ENCODE results near the gene UBTD2. TPM values are rescaled to one million over a fixed set of nuclear protein-coding genes. Genes with fewer than 3 reads are reported as not detected.

UBTD2 gene
- total RNA-seq, 4 donors from 2014 or later, result 9.1 to 14.7 (median 12.3) TPM

- Histone ChIP-seq H3K27ac (peak overlapping the region in 2 of 4 donors; percentile 16 to 25), H3K27me3 (no peaks in the 10 kb centered on the region), H3K36me3 (no peaks in the 10 kb centered on the region), H3K9me3 (no peaks in the 10 kb centered on the region), H3K4me3 (no peak overlapping the region), H3K4me1 (peaks cover 5 to 78% (median 28%) of the 10 kb centered on the region in 3 donors)
- intact Hi-C loops (cut with DNase I), result no loop called here
- DNase-seq, result no peak
- 61 to 83% methylated on average over 3 to 4 of the region's 7 CpGs for WGBS, 2 donors
- no peak for TF ChIP-seq POLR2A (IDR thresholded peaks at IDR 0.05)
- TF ChIP-seq, protein P1, sequence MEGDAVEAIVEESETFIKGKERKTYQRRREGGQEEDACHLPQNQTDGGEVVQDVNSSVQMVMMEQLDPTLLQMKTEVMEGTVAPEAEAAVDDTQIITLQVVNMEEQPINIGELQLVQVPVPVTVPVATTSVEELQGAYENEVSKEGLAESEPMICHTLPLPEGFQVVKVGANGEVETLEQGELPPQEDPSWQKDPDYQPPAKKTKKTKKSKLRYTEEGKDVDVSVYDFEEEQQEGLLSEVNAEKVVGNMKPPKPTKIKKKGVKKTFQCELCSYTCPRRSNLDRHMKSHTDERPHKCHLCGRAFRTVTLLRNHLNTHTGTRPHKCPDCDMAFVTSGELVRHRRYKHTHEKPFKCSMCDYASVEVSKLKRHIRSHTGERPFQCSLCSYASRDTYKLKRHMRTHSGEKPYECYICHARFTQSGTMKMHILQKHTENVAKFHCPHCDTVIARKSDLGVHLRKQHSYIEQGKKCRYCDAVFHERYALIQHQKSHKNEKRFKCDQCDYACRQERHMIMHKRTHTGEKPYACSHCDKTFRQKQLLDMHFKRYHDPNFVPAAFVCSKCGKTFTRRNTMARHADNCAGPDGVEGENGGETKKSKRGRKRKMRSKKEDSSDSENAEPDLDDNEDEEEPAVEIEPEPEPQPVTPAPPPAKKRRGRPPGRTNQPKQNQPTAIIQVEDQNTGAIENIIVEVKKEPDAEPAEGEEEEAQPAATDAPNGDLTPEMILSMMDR (IDR thresholded peaks at IDR 0.05), result no peak
Observed at GRCh38 chr5:172167895-172168294, 115.7 kb downstream of the UBTD2 start.

GRCh38 chr5:172166030-172166826 lies 117.3 kb downstream of the UBTD2 start:
- H3K36me3 ChIP-seq, result no peaks in the 10 kb centered on the region
- WGBS, 2 donors, result 81 to 92% methylated on average over 11 to 12 of the region's 16 CpGs
- DNase-seq, result no peak
- no peaks in the 10 kb centered on the region for H3K27me3 ChIP-seq
- TF ChIP-seq, protein P1 (IDR thresholded peaks at IDR 0.05), result no peak
- no peak for TF ChIP-seq POLR2A (IDR thresholded peaks at IDR 0.05)
- no peaks in the 10 kb centered on the region for H3K9me3 ChIP-seq
- no peak overlapping the region for H3K27ac ChIP-seq
- peaks cover 5 to 83% (median 28%) of the 10 kb centered on the region in 3 donors for H3K4me1 ChIP-seq
- no peak overlapping the region for H3K4me3 ChIP-seq
- intact Hi-C loops (cut with DNase I), result no loop called here

- no peaks in the 10 kb centered on the region for H3K9me3 ChIP-seq
- TF ChIP-seq, protein P1 (IDR thresholded peaks at IDR 0.05), result no peak
- no peak for TF ChIP-seq POLR2A (IDR thresholded peaks at IDR 0.05)
- no peaks in the 10 kb centered on the region for H3K27me3 ChIP-seq
- H3K36me3 ChIP-seq, result no peaks in the 10 kb centered on the region
- intact Hi-C loops (cut with DNase I), result no loop called here
- no peak overlapping the region for H3K4me3 ChIP-seq
- peak overlapping the region in 2 of 4 donors; percentile 26 to 58 for H3K27ac ChIP-seq
- peaks cover 1 to 82% (median 28%) of the 10 kb centered on the region in 3 donors for H3K4me1 ChIP-seq
- DNase-seq, result no peak
- 78 to 80% methylated on average over 1 to 3 of the region's 7 CpGs for WGBS, 2 donors
Observed at GRCh38 chr5:172165465-172165864, 118.1 kb downstream of the UBTD2 start.

- H3K36me3 ChIP-seq, result no peaks in the 10 kb centered on the region
- peak overlapping the region in 2 of 4 donors; percentile 26 to 58 for H3K27ac ChIP-seq
- DNase-seq, result no peak
- H3K4me3 ChIP-seq, result no peak overlapping the region
- TF ChIP-seq POLR2A (IDR thresholded peaks at IDR 0.05), result no peak
- TF ChIP-seq, protein P1 (IDR thresholded peaks at IDR 0.05), result no peak
- 83 to 86% methylated on average over 1 to 7 of the region's 13 CpGs for WGBS, 2 donors
- H3K27me3 ChIP-seq, result no peaks in the 10 kb centered on the region
- intact Hi-C loops (cut with DNase I), result no loop called here
- H3K4me1 ChIP-seq, result peaks cover 0 to 81% (median 28%) of the 10 kb centered on the region in 3 donors
- H3K9me3 ChIP-seq, result no peaks in the 10 kb centered on the region
Observed at GRCh38 chr5:172164769-172165212, 118.8 kb downstream of the UBTD2 start.

DNA sequence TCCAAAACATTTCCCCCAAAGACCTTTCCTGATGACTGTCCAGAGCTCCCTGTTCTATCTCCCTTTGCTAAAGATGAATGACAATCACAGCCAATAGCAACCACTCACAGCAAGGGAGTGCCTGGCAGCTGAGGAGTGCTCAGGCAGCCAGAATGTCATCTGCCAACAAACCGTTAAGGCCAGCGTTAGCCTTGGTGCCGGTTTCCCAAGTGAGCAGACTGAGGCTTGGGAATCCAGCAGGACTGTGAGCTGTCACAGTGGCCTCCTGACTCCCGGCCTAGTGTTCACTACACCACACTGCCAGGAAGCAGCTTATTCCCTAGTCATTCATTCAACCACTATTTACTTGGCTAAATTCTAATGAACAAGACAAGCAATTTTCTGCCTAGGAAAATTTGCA lies 120.2 kb downstream of the UBTD2 start:
- whole genome bisulfite sequencing, 2 donors, result 63 to 79% methylated on average over 2 to 4 of the region's 4 CpGs
- no peaks in the 10 kb centered on the region for H3K36me3 ChIP-seq
- no peaks in the 10 kb centered on the region for H3K9me3 ChIP-seq
- no peak overlapping the region for H3K4me3 ChIP-seq
- H3K4me1 ChIP-seq, result peaks cover 0 to 71% (median 26%) of the 10 kb centered on the region in 3 donors
- no peak for DNase-seq
- intact Hi-C loops (cut with DNase I), result no loop called here
- H3K27me3 ChIP-seq, result no peaks in the 10 kb centered on the region
- peak overlapping the region in 1 of 4 donors; percentile 9 for H3K27ac ChIP-seq
- TF ChIP-seq POLR2A (IDR thresholded peaks at IDR 0.05), result no peak
- TF ChIP-seq, protein P1 (IDR thresholded peaks at IDR 0.05), result no peak
